Activated naive CD4-positive, alpha-beta T cell treated with anti-CD3 and anti-CD28 coated beads, Interleukin-2, amount 10 ng/mL, durations not matched to agents 7 days and 5 days (primary cell): ENCODE results near the gene SUGCT.
"Not testable (repeated sequence)": the region's sequence is repeated elsewhere in the genome, so short reads cannot be mapped to it uniquely, and the experiment has no call there.

Source experiments
- CTCF ChIA-PET: fragments of 350-600 bp; sonication (Branson Sonifier 250); formaldehyde crosslinking; loops from one replicate; lab custom pipeline; 2021; ENCODE audit warnings: antibody characterized with exemption; lab: Charles Lee
- DNase-seq: peaks from one replicate; pipeline ENCODE4 v3.0.0-alpha.2; 2020
- H3K27ac Mint-ChIP-seq: one replicate; pipeline ENCODE4 v1.8.0; 2021; ENCODE audit warnings: mild to moderate bottlenecking, moderate library complexity, mixed read lengths
- H3K27me3 Mint-ChIP-seq: one replicate; pipeline ENCODE4 v1.8.0; 2021; ENCODE audit warnings: mild to moderate bottlenecking, mixed read lengths
- H3K36me3 Mint-ChIP-seq: one replicate; pipeline ENCODE4 v1.8.0; 2021; ENCODE audit warnings: mixed read lengths
- H3K4me1 Mint-ChIP-seq: one replicate; pipeline ENCODE4 v1.8.0; 2021; ENCODE audit warnings: mixed read lengths
- H3K4me3 Mint-ChIP-seq: one replicate; pipeline ENCODE4 v1.8.0; 2021; ENCODE audit warnings: mild to moderate bottlenecking, moderate library complexity, mixed read lengths
- H3K9me3 Mint-ChIP-seq: one replicate; pipeline ENCODE4 v1.8.0; 2021; ENCODE audit warnings: mixed read lengths

The SUGCT gene

GRCh38 chr7:40232242-40232893 lies 97.6 kb downstream of the SUGCT start:
- no peak overlapping the region for H3K4me3 Mint-ChIP-seq
- no peak overlapping the region for H3K27ac Mint-ChIP-seq
- DNase-seq = peak; percentile 34
- H3K4me1 Mint-ChIP-seq = peaks cover 8% of the 10 kb centered on the region
- CTCF ChIA-PET = interaction anchor here (0.6 to 3.0 kb wide), 16 partner anchors 8 to 1473 kb away, joined by 3 to 14 read pairs (median 3); no protein-coding TSS in a partner anchor
- H3K27me3 Mint-ChIP-seq = no peaks in the 10 kb centered on the region
- no peaks in the 10 kb centered on the region for H3K9me3 Mint-ChIP-seq
- H3K36me3 Mint-ChIP-seq = no peaks in the 10 kb centered on the region

GRCh38 chr7:40234046-40234445 lies 99.2 kb downstream of the SUGCT start:
- Mint-ChIP-seq H3K4me1 (peaks cover 11% of the 10 kb centered on the region), H3K9me3 (no peaks in the 10 kb centered on the region), H3K27ac (no peak overlapping the region), H3K27me3 (no peaks in the 10 kb centered on the region), H3K4me3 (no peak overlapping the region), H3K36me3 (no peaks in the 10 kb centered on the region)
- CTCF ChIA-PET = interaction anchor here (1.0 to 3.0 kb wide), 2 partner anchors 371 to 1471 kb away, joined by 4 to 14 read pairs; no protein-coding TSS in a partner anchor
- peak; percentile 24 for DNase-seq

GRCh38 chr7:40234666-40235065 lies 99.9 kb downstream of the SUGCT start:
- no peaks in the 10 kb centered on the region for H3K9me3 Mint-ChIP-seq
- no peak overlapping the region for H3K4me3 Mint-ChIP-seq
- H3K36me3 Mint-ChIP-seq = no peaks in the 10 kb centered on the region
- H3K27me3 Mint-ChIP-seq = no peaks in the 10 kb centered on the region
- no peak for DNase-seq
- CTCF ChIA-PET = interaction anchor here (1.0 to 3.0 kb wide), 2 partner anchors 370 to 1470 kb away, joined by 4 to 14 read pairs; no protein-coding TSS in a partner anchor
- peaks cover 11% of the 10 kb centered on the region for H3K4me1 Mint-ChIP-seq
- no peak overlapping the region for H3K27ac Mint-ChIP-seq

- Mint-ChIP-seq H3K27ac (no peak overlapping the region), H3K4me1 (peaks cover 11% of the 10 kb centered on the region), H3K9me3 (no peaks in the 10 kb centered on the region), H3K36me3 (no peaks in the 10 kb centered on the region), H3K4me3 (no peak overlapping the region), H3K27me3 (no peaks in the 10 kb centered on the region)
- no peak for DNase-seq
- CTCF ChIA-PET = no interaction called here
These were observed 102.9 kb downstream of the SUGCT start for GRCh38 chr7:40237731-40238130.

- no peak overlapping the region for H3K4me3 Mint-ChIP-seq
- H3K4me1 Mint-ChIP-seq = peaks cover 3% of the 10 kb centered on the region
- no peaks in the 10 kb centered on the region for H3K36me3 Mint-ChIP-seq
- no peaks in the 10 kb centered on the region for H3K9me3 Mint-ChIP-seq
- H3K27ac Mint-ChIP-seq = no peak overlapping the region
- H3K27me3 Mint-ChIP-seq = no peaks in the 10 kb centered on the region
- CTCF ChIA-PET = no interaction called here
- no peak for DNase-seq
These were observed 105.0 kb downstream of the SUGCT start for GRCh38 chr7:40239755-40240303.

- no peak for DNase-seq
- Mint-ChIP-seq H3K9me3 (no peaks in the 10 kb centered on the region), H3K27ac (no peak overlapping the region), H3K4me3 (no peak overlapping the region), H3K27me3 (no peaks in the 10 kb centered on the region), H3K4me1 (peaks cover 2% of the 10 kb centered on the region), H3K36me3 (no peaks in the 10 kb centered on the region)
- CTCF ChIA-PET = no interaction called here
These were observed 108.3 kb downstream of the SUGCT start for GRCh38 chr7:40243076-40243475.

- H3K4me1 Mint-ChIP-seq = no peaks in the 10 kb centered on the region
- H3K36me3 Mint-ChIP-seq = no peaks in the 10 kb centered on the region
- no peak overlapping the region for H3K27ac Mint-ChIP-seq
- CTCF ChIA-PET = no interaction called here
- H3K9me3 Mint-ChIP-seq = no peaks in the 10 kb centered on the region
- DNase-seq = no peak
- H3K4me3 Mint-ChIP-seq = no peak overlapping the region
- H3K27me3 Mint-ChIP-seq = no peaks in the 10 kb centered on the region
These were observed 109.4 kb downstream of the SUGCT start for GRCh38 chr7:40244226-40244625.

GRCh38 chr7:40248681-40249080 lies 113.9 kb downstream of the SUGCT start:
- DNase-seq = no peak
- Mint-ChIP-seq H3K9me3 (no peaks in the 10 kb centered on the region), H3K27me3 (no peaks in the 10 kb centered on the region), H3K4me1 (no peaks in the 10 kb centered on the region), H3K27ac (no peak overlapping the region), H3K36me3 (no peaks in the 10 kb centered on the region), H3K4me3 (no peak overlapping the region)
- CTCF ChIA-PET = no interaction called here

GRCh38 chr7:40253444-40253843 lies 118.6 kb downstream of the SUGCT start:
- CTCF ChIA-PET = interaction anchor here (1.6 kb wide), 1 partner anchor 21 kb away, joined by 5 read pairs; no protein-coding TSS in a partner anchor

GRCh38 chr7:40263752-40264390 lies 129.1 kb downstream of the SUGCT start:
- no peaks in the 10 kb centered on the region for H3K9me3 Mint-ChIP-seq
- no peaks in the 10 kb centered on the region for H3K36me3 Mint-ChIP-seq
- CTCF ChIA-PET = no interaction called here
- H3K4me1 Mint-ChIP-seq = peaks cover 10% of the 10 kb centered on the region
- H3K27ac Mint-ChIP-seq = no peak overlapping the region
- no peak for DNase-seq
- no peak overlapping the region for H3K4me3 Mint-ChIP-seq
- H3K27me3 Mint-ChIP-seq = no peaks in the 10 kb centered on the region

More at GRCh38 chr7:40253444-40253843, 118.6 kb downstream of the SUGCT start:
- not testable (repeated sequence) for H3K9me3 Mint-ChIP-seq, H3K36me3 Mint-ChIP-seq, H3K27ac Mint-ChIP-seq, H3K4me3 Mint-ChIP-seq, DNase-seq, H3K4me1 Mint-ChIP-seq, H3K27me3 Mint-ChIP-seq

GRCh38 chr7:40267583-40267982 lies 132.8 kb downstream of the SUGCT start:
- no peak overlapping the region for H3K27ac Mint-ChIP-seq
- no peaks in the 10 kb centered on the region for H3K9me3 Mint-ChIP-seq
- no peaks in the 10 kb centered on the region for H3K27me3 Mint-ChIP-seq
- no peak for DNase-seq
- no peaks in the 10 kb centered on the region for H3K36me3 Mint-ChIP-seq
- CTCF ChIA-PET = no interaction called here
- no peak overlapping the region for H3K4me3 Mint-ChIP-seq
- H3K4me1 Mint-ChIP-seq = peaks cover 10% of the 10 kb centered on the region

GRCh38 chr7:40268810-40269209 lies 134.0 kb downstream of the SUGCT start:
- H3K27ac Mint-ChIP-seq, CTCF ChIA-PET, DNase-seq: not testable (repeated sequence)

GRCh38 chr7:40276061-40276460 lies 141.3 kb downstream of the SUGCT start:
- no peaks in the 10 kb centered on the region for H3K36me3 Mint-ChIP-seq
- H3K9me3 Mint-ChIP-seq = no peaks in the 10 kb centered on the region
- no peak for DNase-seq
- H3K27me3 Mint-ChIP-seq = no peaks in the 10 kb centered on the region
- H3K4me3 Mint-ChIP-seq = no peak overlapping the region
- CTCF ChIA-PET = no interaction called here
- H3K4me1 Mint-ChIP-seq = no peaks in the 10 kb centered on the region
- no peak overlapping the region for H3K27ac Mint-ChIP-seq

More at GRCh38 chr7:40268810-40269209, 134.0 kb downstream of the SUGCT start:
- H3K4me1 Mint-ChIP-seq, H3K9me3 Mint-ChIP-seq, H3K4me3 Mint-ChIP-seq, H3K36me3 Mint-ChIP-seq, H3K27me3 Mint-ChIP-seq: not testable (repeated sequence)

- Mint-ChIP-seq H3K27me3 (no peaks in the 10 kb centered on the region), H3K4me1 (no peaks in the 10 kb centered on the region)
These were observed 145.2 kb downstream of the SUGCT start for GRCh38 chr7:40279991-40280390.

GRCh38 chr7:40282858-40283257 lies 148.1 kb downstream of the SUGCT start:
- Mint-ChIP-seq H3K4me1 (no peaks in the 10 kb centered on the region), H3K4me3 (no peak overlapping the region), H3K9me3 (no peaks in the 10 kb centered on the region), H3K27me3 (no peaks in the 10 kb centered on the region), H3K27ac (no peak overlapping the region), H3K36me3 (no peaks in the 10 kb centered on the region)
- CTCF ChIA-PET = no interaction called here
- DNase-seq = no peak

More at GRCh38 chr7:40279991-40280390, 145.2 kb downstream of the SUGCT start:
- no peak for DNase-seq
- H3K36me3 Mint-ChIP-seq = no peaks in the 10 kb centered on the region
- no peaks in the 10 kb centered on the region for H3K9me3 Mint-ChIP-seq
- CTCF ChIA-PET = no interaction called here
- no peak overlapping the region for H3K27ac Mint-ChIP-seq
- H3K4me3 Mint-ChIP-seq = no peak overlapping the region
